Measurements from ENCODE around the gene KRTAP10-10. TPM values are rescaled to one million over a fixed set of nuclear protein-coding genes. Genes with fewer than 3 reads are reported as not detected.

The KRTAP10-10 gene
- total RNA-seq, 2 donors from 2014 or later: not detected

GRCh38 chr21:44653123-44653522, 16.0 kb downstream of the KRTAP10-10 start:
- no peak overlapping the region for H3K27ac Mint-ChIP-seq
- DNase-seq: no peak
- peaks cover 8% of the 10 kb centered on the region for H3K9me3 Mint-ChIP-seq

GRCh38 chr21:44653656-44654575, 16.8 kb downstream of the KRTAP10-10 start:
- H3K9me3 Mint-ChIP-seq: peaks cover 8% of the 10 kb centered on the region
- no peaks in the 10 kb centered on the region for H3K27me3 ChIP-seq (ENCODE audit: control insufficient read depth, insufficient read depth, low read length, poor library complexity, severe bottlenecking)
- H3K27ac Mint-ChIP-seq: no peak overlapping the region

More at GRCh38 chr21:44653123-44653522, 16.0 kb downstream of the KRTAP10-10 start:
- 85 to 92% methylated on average over 11 to 14 of the region's 14 CpGs for WGBS, 2 experiments (ENCODE audit: insufficient coverage in 1 of 2, insufficient read length in 1 of 2)
- Histone ChIP-seq H3K9me3 (ENCODE audit: control insufficient read depth, low read length) (peaks cover 6% of the 10 kb centered on the region), H3K27me3 (ENCODE audit: control insufficient read depth, insufficient read depth, low read length, poor library complexity, severe bottlenecking) (no peaks in the 10 kb centered on the region), H3K4me1 (ENCODE audit: control insufficient read depth, insufficient read depth, low read length) (no peaks in the 10 kb centered on the region), H3K27ac (ENCODE audit: low read depth, low read length) (no peak overlapping the region), H3K9ac (ENCODE audit: extremely low read depth, low read length, poor library complexity, severe bottlenecking) (no peak overlapping the region), H3K4me3 (ENCODE audit: low read length) (no peak overlapping the region), H3K36me3 (ENCODE audit: control insufficient read depth, insufficient read depth, low read length) (no peaks in the 10 kb centered on the region)
- Mint-ChIP-seq H3K4me1 (no peaks in the 10 kb centered on the region), H3K4me3 (no peak overlapping the region), H3K36me3 (ENCODE audit: low read depth) (no peaks in the 10 kb centered on the region), H3K27me3 (ENCODE audit: insufficient read depth) (peaks cover 4% of the 10 kb centered on the region)
- TF ChIP-seq CTCF (conservative IDR thresholded peaks at IDR 0.05): no peak

GRCh38 chr21:44654576-44655175, 17.5 kb downstream of the KRTAP10-10 start, which contains the start of gene KRTAP12-4:
KRTAP12-4 (minus strand) TSS chr21:44654659; CDS start chr21:44654614, 45 bp downstream.
- Mint-ChIP-seq H3K9me3 (peaks cover 8% of the 10 kb centered on the region), H3K36me3 (ENCODE audit: low read depth) (no peaks in the 10 kb centered on the region), H3K27me3 (ENCODE audit: insufficient read depth) (peaks cover 4% of the 10 kb centered on the region), H3K4me3 (no peak within 1 kb of the TSS), H3K4me1 (peaks cover 6% of the 10 kb centered on the region), H3K27ac (no peak within 1 kb of the TSS)
- TF ChIP-seq CTCF (conservative IDR thresholded peaks at IDR 0.05): no peak
- H3K9ac ChIP-seq (ENCODE audit: extremely low read depth, low read length, poor library complexity, severe bottlenecking): no peak within 1 kb of the TSS
- no peaks in the 10 kb centered on the region for H3K27me3 ChIP-seq (ENCODE audit: control insufficient read depth, insufficient read depth, low read length, poor library complexity, severe bottlenecking)
- H3K4me3 ChIP-seq (ENCODE audit: low read length): no peak within 1 kb of the TSS
- no peaks in the 10 kb centered on the region for H3K36me3 ChIP-seq (ENCODE audit: control insufficient read depth, insufficient read depth, low read length)
- DNase-seq: no peak
- H3K9me3 ChIP-seq (ENCODE audit: control insufficient read depth, low read length): peaks cover 6% of the 10 kb centered on the region
- H3K4me1 ChIP-seq (ENCODE audit: control insufficient read depth, insufficient read depth, low read length): no peaks in the 10 kb centered on the region
- WGBS, 2 experiments (ENCODE audit: insufficient coverage in 1 of 2, insufficient read length in 1 of 2): 92 to 98% methylated on average over 4 to 9 of the region's 9 CpGs
- H3K27ac ChIP-seq (ENCODE audit: low read depth, low read length): no peak within 1 kb of the TSS

More at GRCh38 chr21:44653656-44654575, 16.8 kb downstream of the KRTAP10-10 start:
- no peak for DNase-seq
- peaks cover 4% of the 10 kb centered on the region for H3K27me3 Mint-ChIP-seq (ENCODE audit: insufficient read depth)
- H3K4me3 Mint-ChIP-seq: no peak overlapping the region
- Histone ChIP-seq H3K4me3 (ENCODE audit: low read length) (no peak overlapping the region), H3K36me3 (ENCODE audit: control insufficient read depth, insufficient read depth, low read length) (no peaks in the 10 kb centered on the region), H3K4me1 (ENCODE audit: control insufficient read depth, insufficient read depth, low read length) (no peaks in the 10 kb centered on the region), H3K9me3 (ENCODE audit: control insufficient read depth, low read length) (peaks cover 6% of the 10 kb centered on the region), H3K9ac (ENCODE audit: extremely low read depth, low read length, poor library complexity, severe bottlenecking) (no peak overlapping the region), H3K27ac (ENCODE audit: low read depth, low read length) (no peak overlapping the region)
- TF ChIP-seq CTCF (conservative IDR thresholded peaks at IDR 0.05): no peak
- WGBS, 2 experiments (ENCODE audit: insufficient coverage in 1 of 2, insufficient read length in 1 of 2): 88 to 92% methylated on average over 15 to 17 of the region's 17 CpGs
- H3K36me3 Mint-ChIP-seq (ENCODE audit: low read depth): no peaks in the 10 kb centered on the region
- H3K4me1 Mint-ChIP-seq: peaks cover 3% of the 10 kb centered on the region

Measured in endodermal cell (in vitro differentiated cells).